IMR-90 (cell line): ENCODE results near the gene JPT2.

Experiments used
- CEBPB ChIP-seq: IDR thresholded peaks from 2 replicates; pipeline ENCODE4 v1.6.1; 2012; ENCODE audit warnings: low read depth, low read length, improper control_type of control experiment
- CHD1 ChIP-seq: IDR thresholded peaks from 2 replicates; pipeline ENCODE4 v1.6.1; 2012; ENCODE audit warnings: low read depth, low read length, improper control_type of control experiment
- MXI1 ChIP-seq: IDR thresholded peaks from 2 replicates; pipeline ENCODE4 v1.6.1; 2012; ENCODE audit warnings: low read depth, mild to moderate bottlenecking, low read length, moderate library complexity, borderline replicate concordance
- NFE2L2 ChIP-seq: fragments of 150-350 bp; IDR thresholded peaks from 2 replicates; pipeline ENCODE4 v1.6.1; 2016; ENCODE audit warnings: low read depth, mild to moderate bottlenecking, low read length
- POLR2A ChIP-seq: IDR thresholded peaks from 2 replicates; pipeline ENCODE4 v1.6.1; 2012; ENCODE audit warnings: mild to moderate bottlenecking, low read depth, low read length
- RAD21 ChIP-seq: IDR thresholded peaks from 2 replicates; pipeline ENCODE4 v1.6.1; 2012; ENCODE audit warnings: low read length, improper control_type of control experiment
- RFX5 ChIP-seq: IDR thresholded peaks from 2 replicates; pipeline ENCODE4 v1.8.0; 2012; ENCODE audit warnings: low read depth, mild to moderate bottlenecking, low read length, moderate library complexity
- SMC3 ChIP-seq: fragments of 150-350 bp; IDR thresholded peaks from 2 replicates; pipeline ENCODE4 v1.6.1; 2016; ENCODE audit warnings: low read depth, mild to moderate bottlenecking, antibody characterized with exemption, low read length, moderate library complexity
- USF2 ChIP-seq: fragments of 150-350 bp; IDR thresholded peaks from 2 replicates; pipeline ENCODE4 v1.6.1; 2017; ENCODE audit warnings: mild to moderate bottlenecking, antibody characterized with exemption, low read length, low read depth
- TF ChIP-seq, protein P1 (sequence below): conservative IDR thresholded peaks from 2 replicates; pipeline ENCODE4 v1.5.1; 2012; ENCODE audit warnings: mild to moderate bottlenecking, low read depth, low read length, improper control_type of control experiment

DNA sequence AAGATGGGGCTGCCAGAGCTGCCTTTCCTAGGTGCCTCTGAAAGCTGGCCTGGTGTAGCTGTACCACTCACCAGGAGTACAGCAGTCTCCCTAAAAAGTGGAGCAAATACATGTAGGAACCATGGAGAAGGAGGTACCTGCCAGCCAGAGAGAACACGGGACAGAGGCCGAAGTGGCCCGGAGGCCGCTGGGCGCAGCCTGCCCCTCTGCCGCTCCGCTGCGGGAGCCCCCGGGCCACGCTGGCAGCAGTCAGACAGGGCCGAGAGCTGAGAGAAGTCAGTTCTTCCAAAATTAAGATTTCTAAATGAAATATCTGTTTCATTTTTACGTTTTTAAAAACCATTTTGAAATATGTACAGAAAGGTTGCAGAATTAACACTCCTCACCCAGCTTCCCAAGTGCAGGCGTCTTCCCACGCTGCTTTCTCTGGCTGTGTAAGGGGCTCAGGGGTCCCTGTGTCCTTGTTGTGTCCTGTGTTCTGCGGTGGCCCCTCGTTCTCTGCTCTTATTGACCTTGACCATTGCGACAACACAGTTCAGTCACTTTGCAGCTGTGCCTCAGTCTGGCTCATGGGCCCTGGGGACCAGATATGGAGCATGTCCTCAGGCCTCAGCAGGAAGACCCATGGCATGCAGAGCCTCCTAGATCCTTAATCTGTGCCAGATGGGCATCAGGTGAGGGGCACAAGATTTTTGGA, 32.9 kb downstream of the JPT2 start:
- TF ChIP-seq, protein P1, sequence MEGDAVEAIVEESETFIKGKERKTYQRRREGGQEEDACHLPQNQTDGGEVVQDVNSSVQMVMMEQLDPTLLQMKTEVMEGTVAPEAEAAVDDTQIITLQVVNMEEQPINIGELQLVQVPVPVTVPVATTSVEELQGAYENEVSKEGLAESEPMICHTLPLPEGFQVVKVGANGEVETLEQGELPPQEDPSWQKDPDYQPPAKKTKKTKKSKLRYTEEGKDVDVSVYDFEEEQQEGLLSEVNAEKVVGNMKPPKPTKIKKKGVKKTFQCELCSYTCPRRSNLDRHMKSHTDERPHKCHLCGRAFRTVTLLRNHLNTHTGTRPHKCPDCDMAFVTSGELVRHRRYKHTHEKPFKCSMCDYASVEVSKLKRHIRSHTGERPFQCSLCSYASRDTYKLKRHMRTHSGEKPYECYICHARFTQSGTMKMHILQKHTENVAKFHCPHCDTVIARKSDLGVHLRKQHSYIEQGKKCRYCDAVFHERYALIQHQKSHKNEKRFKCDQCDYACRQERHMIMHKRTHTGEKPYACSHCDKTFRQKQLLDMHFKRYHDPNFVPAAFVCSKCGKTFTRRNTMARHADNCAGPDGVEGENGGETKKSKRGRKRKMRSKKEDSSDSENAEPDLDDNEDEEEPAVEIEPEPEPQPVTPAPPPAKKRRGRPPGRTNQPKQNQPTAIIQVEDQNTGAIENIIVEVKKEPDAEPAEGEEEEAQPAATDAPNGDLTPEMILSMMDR: no peak
- no peak for TF ChIP-seq POLR2A
- TF ChIP-seq SMC3: no peak
- TF ChIP-seq CHD1: no peak
- no peak for TF ChIP-seq RAD21
- no peak for TF ChIP-seq CEBPB
- TF ChIP-seq USF2: no peak
- TF ChIP-seq NFE2L2: no peak
- no peak for TF ChIP-seq MXI1
- no peak for TF ChIP-seq RFX5
